GM12872 (cell line): ENCODE data around the gene FAM210B.

ENCODE experiments used
- CTCF ChIP-seq: IDR thresholded peaks from 3 replicates; pipeline ENCODE4 v1.5.1; 2011; ENCODE audit warnings: low read depth, mild to moderate bottlenecking, low read length, moderate library complexity; ENCODE audit not compliant: insufficient read depth

The FAM210B gene

GRCh38 chr20:56386219-56386618 is 27.4 kb downstream of the FAM210B start:
- TF ChIP-seq CTCF, result no peak

GRCh38 chr20:56388882-56389281 is 30.1 kb downstream of the FAM210B start:
- TF ChIP-seq CTCF, result no peak

GRCh38 chr20:56389807-56390206 is 31.0 kb downstream of the FAM210B start:
- no peak for TF ChIP-seq CTCF

- no peak for TF ChIP-seq CTCF
Measured at GRCh38 chr20:56391037-56391436, 32.3 kb downstream of the FAM210B start.

GRCh38 chr20:56391596-56392131 is 32.9 kb downstream of the FAM210B start:
- no peak for TF ChIP-seq CTCF

GRCh38 chr20:56392132-56392880 is 33.5 kb downstream of the FAM210B start, which contains the start of the genes AURKA and CSTF1:
Gene AURKA (minus strand): TSS chr20:56392215. CDS start chr20:56388197, 4,018 bp downstream.
Gene CSTF1 (plus strand): TSS chr20:56392645. CDS start chr20:56395553, 2,908 bp downstream.
- no peak for TF ChIP-seq CTCF

GRCh38 chr20:56392881-56393482 is 34.2 kb downstream of the FAM210B start:
- TF ChIP-seq CTCF, result no peak
